ENCODE data around the gene ZNF80.

The ZNF80 gene

GRCh38 chr3:114219741-114220140 is 17.6 kb downstream of the ZNF80 start:
- no peak for DNase-seq (ENCODE audit: low read depth in 2 of 2)

- DNase-seq (ENCODE audit: low read depth in 2 of 2) = no peak
Observed at GRCh38 chr3:114218578-114219185, 18.7 kb downstream of the ZNF80 start.

- no peak for DNase-seq (ENCODE audit: low read depth in 2 of 2)
Observed at GRCh38 chr3:114218006-114218405, 19.4 kb downstream of the ZNF80 start.

- no peak for DNase-seq (ENCODE audit: low read depth in 2 of 2)
Observed at GRCh38 chr3:114217266-114217665, 20.1 kb downstream of the ZNF80 start.

- DNase-seq (ENCODE audit: low read depth in 2 of 2) = no peak
Observed at GRCh38 chr3:114216186-114216970, 21.0 kb downstream of the ZNF80 start.

GRCh38 chr3:114214542-114215341 is 22.6 kb downstream of the ZNF80 start:
- no peak for DNase-seq (ENCODE audit: low read depth in 2 of 2)

- DNase-seq (ENCODE audit: low read depth in 2 of 2) = peak in 1 of 2 donors; percentile 40
Observed at GRCh38 chr3:114213627-114214541, 23.5 kb downstream of the ZNF80 start.

- DNase-seq (ENCODE audit: low read depth in 2 of 2) = no peak
Observed at GRCh38 chr3:114213292-114213626, 24.1 kb downstream of the ZNF80 start.

GRCh38 chr3:114212646-114213045 is 24.7 kb downstream of the ZNF80 start:
- DNase-seq (ENCODE audit: low read depth in 2 of 2) = no peak

- no peak for DNase-seq (ENCODE audit: low read depth in 2 of 2)
Observed at GRCh38 chr3:114207768-114208167, 29.6 kb downstream of the ZNF80 start.

GRCh38 chr3:114206342-114206741 is 31.0 kb downstream of the ZNF80 start:
- no peak for DNase-seq (ENCODE audit: low read depth in 2 of 2)

GRCh38 chr3:114205541-114205940 is 31.8 kb downstream of the ZNF80 start:
- no peak for DNase-seq (ENCODE audit: low read depth in 2 of 2)

- DNase-seq (ENCODE audit: low read depth in 2 of 2) = no peak
Observed at GRCh38 chr3:114194750-114195149, 42.6 kb downstream of the ZNF80 start.

- no peak for DNase-seq (ENCODE audit: low read depth in 2 of 2)
Observed at GRCh38 chr3:114192136-114192535, 45.2 kb downstream of the ZNF80 start.

GRCh38 chr3:114186501-114186900 is 50.9 kb downstream of the ZNF80 start:
- DNase-seq (ENCODE audit: low read depth in 2 of 2) = no peak

All from stimulated activated CD8-positive, alpha-beta memory T cell treated with anti-CD3 and anti-CD28 coated beads, Interleukin-7, amount 100 ng/mL, for 1 hour (primary cell).